AG04450 (cell line): Measurements from ENCODE around the gene GAP43. TPM values are rescaled to one million over a fixed set of nuclear protein-coding genes. Genes with fewer than 3 reads are reported as not detected.
"Not testable (repeated sequence)": the region's sequence is repeated elsewhere in the genome, so short reads cannot be mapped to it uniquely, and the experiment has no call there.

Experiments used
- CTCF ChIA-PET: fragments of 300-600, 350-600 bp; formaldehyde crosslinking; extraction: SDS; loops from one replicate; lab custom pipeline; 2022; ENCODE audit warnings: antibody characterized with exemption, inconsistent platforms; lab: Charles Lee
- POLR2A ChIA-PET: fragments of 350-600 bp; formaldehyde crosslinking; extraction: SDS; loops from one replicate; lab custom pipeline; 2021; ENCODE audit warnings: antibody characterized with exemption, inconsistent platforms; lab: Yijun Ruan, JAX
- DNase-seq: peaks from one replicate; pipeline ENCODE4 v3.0.0-alpha.2; 2011; ENCODE audit warnings: low read depth, low spot score
- H3K27ac ChIP-seq: one replicate; pipeline ENCODE4 v1.5.1; 2012; ENCODE audit warnings: low read depth, low read length, control low read depth
- H3K27me3 ChIP-seq: one replicate; pipeline ENCODE4 v1.6.0; 2012; ENCODE audit warnings: low read length; ENCODE audit not compliant: control insufficient read depth, insufficient read depth
- H3K4me3 ChIP-seq: 2 replicates; pipeline ENCODE4 v1.5.1; 2011; ENCODE audit warnings: mild to moderate bottlenecking, low read depth, low read length, control low read depth
- H3K9me3 ChIP-seq: 2 replicates; pipeline ENCODE4 v1.5.1; 2012; ENCODE audit warnings: low read length; ENCODE audit not compliant: control insufficient read depth, insufficient read depth
- CTCF ChIP-seq: IDR thresholded peaks from 2 replicates; pipeline ENCODE4 v1.5.1; 2011; ENCODE audit warnings: low read depth, low read length, control low read depth, inconsistent platforms
- polyA plus RNA-seq: library from polyadenylated mRNA; depleted of rRNA; stranded (reverse); fragments of >200 nt; gene quantifications from 2 replicates; pipeline ENCODE4 v1.2.3, GENCODE V29; 2011

GAP43 gene
- polyA plus RNA-seq, 1 experiment = 1.3 TPM

DNA sequence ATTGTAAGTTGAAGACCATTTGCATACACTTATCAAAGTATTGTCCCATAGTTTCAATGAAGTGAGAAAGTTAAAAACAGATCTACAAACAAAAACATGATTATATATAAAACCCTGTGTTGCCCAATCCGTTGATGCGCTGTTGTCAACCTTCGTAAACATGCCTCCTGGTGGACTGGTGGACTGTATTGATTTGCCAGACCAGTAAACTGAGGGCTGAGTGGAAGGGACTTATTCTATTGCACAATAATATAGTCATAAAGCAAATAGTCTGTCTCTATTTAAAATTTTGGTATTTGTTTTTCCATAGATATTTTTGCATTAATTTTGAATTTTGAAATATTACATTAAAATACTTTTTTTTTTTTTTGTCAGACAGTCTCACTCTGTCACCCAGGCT lies 102.5 kb downstream of the GAP43 start:
- H3K9me3 ChIP-seq = no peaks in the 10 kb centered on the region
- no peak for TF ChIP-seq CTCF
- no peaks in the 10 kb centered on the region for H3K27me3 ChIP-seq
- no peak for DNase-seq
- H3K4me3 ChIP-seq = no peak overlapping the region
- H3K27ac ChIP-seq = no peak overlapping the region
- ChIA-PET POLR2A (no interaction called here), CTCF (no interaction called here)

GRCh38 chr3:115727135-115727534 lies 103.8 kb downstream of the GAP43 start:
- ChIA-PET CTCF (no interaction called here), POLR2A (no interaction called here)
- Histone ChIP-seq H3K27me3 (no peaks in the 10 kb centered on the region), H3K9me3 (no peaks in the 10 kb centered on the region), H3K4me3 (no peak overlapping the region), H3K27ac (no peak overlapping the region)
- TF ChIP-seq CTCF = no peak
- DNase-seq = no peak

- ChIA-PET CTCF (no interaction called here), POLR2A (no interaction called here)
- no peaks in the 10 kb centered on the region for H3K27me3 ChIP-seq
- DNase-seq = no peak
- no peak overlapping the region for H3K27ac ChIP-seq
- TF ChIP-seq CTCF = no peak
- no peak overlapping the region for H3K4me3 ChIP-seq
- no peaks in the 10 kb centered on the region for H3K9me3 ChIP-seq
These were observed 104.7 kb downstream of the GAP43 start for GRCh38 chr3:115728013-115728412.

- H3K27me3 ChIP-seq, H3K4me3 ChIP-seq, DNase-seq, H3K27ac ChIP-seq, POLR2A ChIA-PET, H3K9me3 ChIP-seq, CTCF ChIA-PET: not testable (repeated sequence)
These were observed 113.0 kb downstream of the GAP43 start for GRCh38 chr3:115736341-115736740.

DNA sequence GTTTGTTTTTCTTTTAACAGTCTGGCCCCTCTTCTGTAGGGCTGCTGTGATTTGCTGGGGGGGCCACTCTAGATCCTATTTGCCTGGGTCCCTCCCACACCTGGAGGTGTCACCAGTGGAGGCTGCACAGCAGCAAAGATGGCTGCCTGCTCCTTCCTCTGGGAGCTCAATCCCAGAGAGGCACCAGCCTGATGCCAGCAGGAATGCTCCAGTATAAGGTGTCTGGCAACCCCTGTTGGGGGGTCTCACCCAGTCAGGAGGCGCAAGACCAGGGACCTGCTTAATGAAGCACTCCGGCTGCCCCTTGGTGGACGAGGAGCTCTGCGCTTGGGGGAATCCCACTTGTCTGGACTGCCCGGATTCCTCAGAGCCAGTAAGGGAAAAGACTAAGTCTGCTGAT lies 118.3 kb downstream of the GAP43 start:
- CTCF ChIA-PET = interaction anchor here (0.9 kb wide), 1 partner anchor 192 kb away, joined by 4 read pairs; no protein-coding TSS in a partner anchor
- peaks cover 2% of the 10 kb centered on the region for H3K27me3 ChIP-seq
- TF ChIP-seq CTCF = no peak
- H3K27ac ChIP-seq = no peak overlapping the region
- DNase-seq = no peak
- no peak overlapping the region for H3K4me3 ChIP-seq
- POLR2A ChIA-PET = no interaction called here
- peaks cover 11% of the 10 kb centered on the region for H3K9me3 ChIP-seq

DNA sequence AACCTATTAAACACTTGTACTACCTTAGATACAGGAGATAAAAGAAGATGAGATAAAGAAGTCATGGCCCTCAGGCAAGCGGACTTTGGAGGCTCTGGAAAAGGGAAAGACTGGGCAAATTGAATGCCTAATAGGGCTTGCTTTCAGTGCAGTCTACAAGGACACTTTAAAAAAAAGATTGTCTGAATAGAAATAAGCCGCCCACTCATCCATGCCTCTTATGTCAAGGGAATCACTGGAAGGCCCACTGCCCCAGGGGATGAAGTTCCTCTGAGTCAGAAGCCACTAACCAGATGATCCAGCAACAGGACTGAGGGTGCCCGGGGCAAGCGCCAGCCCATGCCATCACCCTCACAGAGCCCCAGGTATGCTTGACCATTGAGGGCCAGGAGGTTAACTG lies 121.2 kb downstream of the GAP43 start:
- POLR2A ChIA-PET, DNase-seq, H3K4me3 ChIP-seq, H3K27ac ChIP-seq, H3K27me3 ChIP-seq, CTCF ChIA-PET: not testable (repeated sequence)
- H3K9me3 ChIP-seq = peaks cover 11% of the 10 kb centered on the region

DNA sequence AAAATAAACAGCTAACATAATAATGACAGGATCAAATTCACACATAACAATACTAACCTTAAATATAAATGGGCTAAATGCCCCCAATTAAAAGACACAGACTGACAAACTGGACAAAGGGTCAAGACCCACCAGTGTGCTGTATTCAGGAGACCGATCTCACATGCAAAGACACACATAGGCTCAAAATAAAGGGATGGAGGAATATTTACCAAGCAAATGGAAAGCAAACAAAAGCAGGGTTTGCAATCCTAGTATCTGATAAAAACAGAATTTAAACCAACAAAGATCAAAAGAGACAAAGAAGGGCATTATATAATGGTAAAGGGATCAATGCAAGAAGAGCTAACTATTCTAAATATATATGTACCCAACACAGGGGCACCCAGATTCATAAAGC lies 129.7 kb downstream of the GAP43 start:
- H3K27me3 ChIP-seq, POLR2A ChIA-PET, CTCF ChIA-PET, DNase-seq, H3K9me3 ChIP-seq, H3K4me3 ChIP-seq, H3K27ac ChIP-seq: not testable (repeated sequence)
